Uterine smooth muscle cell (primary cell): ENCODE measurements around the gene GSTA2. TPM values are rescaled to one million over a fixed set of nuclear protein-coding genes. Genes with fewer than 3 reads are reported as not detected.

Experiments
- total RNA-seq: library from RNA; depleted of rRNA; stranded (reverse); fragments of >200 nt; gene quantifications from 2 replicates; pipeline ENCODE4 v1.2.3, GENCODE V29; 2014

GSTA2 gene
- total RNA-seq = not detected in 2 replicates

GRCh38 chr6:52763322-52763916, at the start of gene GSTA2:
GSTA2 (minus strand) TSS chr6:52763475; CDS start chr6:52757947, 5,528 bp downstream.

DNA sequence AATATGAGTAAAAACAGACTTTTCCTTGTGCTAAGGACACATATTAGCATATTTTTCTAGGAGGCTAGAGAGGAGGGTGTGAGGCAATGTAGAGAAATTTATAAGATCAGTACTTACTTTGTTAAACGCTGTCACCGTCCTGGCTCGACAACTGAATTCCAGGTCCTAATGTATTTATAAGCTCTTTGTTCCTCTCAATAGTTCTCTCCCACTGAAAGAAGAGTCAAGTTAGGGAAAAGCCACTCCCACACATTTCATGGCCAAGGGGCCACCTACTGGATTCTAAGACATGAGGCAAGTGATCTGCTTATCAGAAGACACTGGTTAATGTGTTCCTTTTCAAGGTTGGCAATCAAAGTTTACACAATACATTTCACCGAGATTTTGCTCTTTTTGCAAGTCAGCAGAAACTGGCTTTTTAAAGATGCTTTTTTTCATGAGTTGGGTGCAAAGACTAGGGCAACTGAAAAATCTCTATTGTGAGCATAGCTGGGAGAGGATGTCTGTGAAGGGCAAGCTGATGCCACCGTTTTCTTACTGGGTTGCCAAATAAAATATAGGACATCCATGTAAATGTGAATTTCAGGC, 40.5 kb upstream of the GSTA2 start, which contains the start of gene GSTA1:
GSTA1 (minus strand) TSS at position 149 of the 588 bp plus-strand sequence. CDS start 4,549 bp downstream, outside the sequence.

Other genes with a start within 250 kb of the GSTA2 start
- 40.5 and 61.6 TPM in 2 replicates for gene TRAM2, start 186.4 kb downstream of the GSTA2 start, total RNA-seq
- gene TMEM14A, start 92.4 kb downstream of the GSTA2 start, total RNA-seq = 33.1 and 42.8 TPM in 2 replicates
- not detected in 2 replicates for gene GSTA1, start 40.3 kb upstream of the GSTA2 start, total RNA-seq
- gene GSTA5, start 77.3 kb upstream of the GSTA2 start, total RNA-seq = not detected in 2 replicates
- gene GSTA3, start 146.2 kb upstream of the GSTA2 start, total RNA-seq = not detected in 2 replicates
- 31.0 and 36.5 TPM in 2 replicates for gene GSTA4, start 231.8 kb upstream of the GSTA2 start, total RNA-seq